GM06990 (cell line): Measurements from ENCODE around the gene MORC4.

Experiments
- DNase-seq: peaks from one replicate; pipeline ENCODE4 v3.0.0-alpha.2; 2011; ENCODE audit not compliant: insufficient read length; ENCODE audit errors: extremely low read depth
- H3K27me3 ChIP-seq: replicated peaks from 2 replicates; pipeline ENCODE4 v1.6.0; 2011; ENCODE audit warnings: low read length; ENCODE audit not compliant: control insufficient read depth, insufficient read depth
- H3K36me3 ChIP-seq: 2 replicates; pipeline ENCODE4 v1.5.1; 2011; ENCODE audit warnings: low read length; ENCODE audit not compliant: control insufficient read depth, insufficient read depth
- H3K4me3 ChIP-seq: replicated peaks from 2 replicates; pipeline ENCODE4 v1.5.1; 2011; ENCODE audit warnings: low read depth, mild to moderate bottlenecking, control low read depth, low read length
- TF ChIP-seq, protein P1 (sequence below): IDR thresholded peaks from 2 replicates; pipeline ENCODE4 v1.5.1; 2011; ENCODE audit warnings: low read length, control low read depth, mild to moderate bottlenecking, inconsistent platforms; ENCODE audit not compliant: insufficient read depth, poor library complexity, severe bottlenecking

Gene MORC4

DNA sequence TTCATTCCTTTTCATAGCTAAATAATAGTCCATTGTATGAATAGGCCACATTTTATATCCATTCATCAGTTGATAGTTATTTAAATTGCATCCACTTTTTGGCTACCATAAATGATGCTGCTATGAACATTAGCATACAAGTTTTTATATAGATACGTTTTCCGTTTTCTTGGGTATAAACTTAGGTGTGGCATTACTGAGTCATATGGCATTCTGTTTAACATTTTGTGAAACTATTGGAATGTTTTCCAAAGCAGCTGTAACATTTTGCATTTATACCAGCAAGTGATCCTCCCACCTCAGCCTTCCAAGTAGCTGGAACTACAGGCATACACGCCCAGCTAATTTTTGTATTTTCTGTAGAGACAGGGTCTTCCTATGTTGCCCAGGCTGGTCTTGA, 53.5 kb downstream of the MORC4 start:
- no peaks in the 10 kb centered on the region; the same call in 1 of the 2 replicates for H3K27me3 ChIP-seq
- DNase-seq: no peak
- H3K36me3 ChIP-seq: no peaks in the 10 kb centered on the region
- H3K4me3 ChIP-seq: no peak overlapping the region
- TF ChIP-seq, protein P1, sequence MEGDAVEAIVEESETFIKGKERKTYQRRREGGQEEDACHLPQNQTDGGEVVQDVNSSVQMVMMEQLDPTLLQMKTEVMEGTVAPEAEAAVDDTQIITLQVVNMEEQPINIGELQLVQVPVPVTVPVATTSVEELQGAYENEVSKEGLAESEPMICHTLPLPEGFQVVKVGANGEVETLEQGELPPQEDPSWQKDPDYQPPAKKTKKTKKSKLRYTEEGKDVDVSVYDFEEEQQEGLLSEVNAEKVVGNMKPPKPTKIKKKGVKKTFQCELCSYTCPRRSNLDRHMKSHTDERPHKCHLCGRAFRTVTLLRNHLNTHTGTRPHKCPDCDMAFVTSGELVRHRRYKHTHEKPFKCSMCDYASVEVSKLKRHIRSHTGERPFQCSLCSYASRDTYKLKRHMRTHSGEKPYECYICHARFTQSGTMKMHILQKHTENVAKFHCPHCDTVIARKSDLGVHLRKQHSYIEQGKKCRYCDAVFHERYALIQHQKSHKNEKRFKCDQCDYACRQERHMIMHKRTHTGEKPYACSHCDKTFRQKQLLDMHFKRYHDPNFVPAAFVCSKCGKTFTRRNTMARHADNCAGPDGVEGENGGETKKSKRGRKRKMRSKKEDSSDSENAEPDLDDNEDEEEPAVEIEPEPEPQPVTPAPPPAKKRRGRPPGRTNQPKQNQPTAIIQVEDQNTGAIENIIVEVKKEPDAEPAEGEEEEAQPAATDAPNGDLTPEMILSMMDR: no peak

DNA sequence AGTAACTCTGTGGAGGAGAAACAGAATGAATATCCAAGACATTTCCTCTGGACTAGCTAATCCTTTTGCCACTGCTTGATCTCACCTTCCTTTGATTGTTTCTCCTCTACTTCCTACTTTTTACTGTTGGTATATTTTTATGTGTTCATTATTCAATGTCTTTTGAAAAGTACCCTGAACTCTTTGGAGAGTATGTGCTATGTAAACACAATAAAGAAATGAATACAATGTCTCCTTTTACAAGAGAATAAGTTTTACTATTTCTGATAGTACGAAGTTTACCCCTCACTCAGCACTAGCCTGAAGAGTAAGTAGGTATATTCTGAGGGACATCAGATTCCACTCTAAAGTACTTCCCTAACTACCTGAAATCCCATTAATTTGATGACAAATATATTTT, 59.9 kb downstream of the MORC4 start:
- no peak for DNase-seq
- Histone ChIP-seq H3K27me3 (peaks cover 2% of the 10 kb centered on the region), H3K36me3 (no peaks in the 10 kb centered on the region), H3K4me3 (no peak overlapping the region)
- TF ChIP-seq, protein P1: no peak

- Histone ChIP-seq H3K4me3 (no peak overlapping the region), H3K27me3 (peaks cover 2% of the 10 kb centered on the region), H3K36me3 (no peaks in the 10 kb centered on the region)
- DNase-seq: no peak
- TF ChIP-seq, protein P1: no peak
Measured at GRCh38 chrX:106939566-106939965, 60.4 kb downstream of the MORC4 start.

GRCh38 chrX:106936246-106936645, 63.8 kb downstream of the MORC4 start:
- TF ChIP-seq, protein P1: no peak
- Histone ChIP-seq H3K36me3 (no peaks in the 10 kb centered on the region), H3K27me3 (peaks cover 3% of the 10 kb centered on the region), H3K4me3 (no peak overlapping the region)
- no peak for DNase-seq

DNA sequence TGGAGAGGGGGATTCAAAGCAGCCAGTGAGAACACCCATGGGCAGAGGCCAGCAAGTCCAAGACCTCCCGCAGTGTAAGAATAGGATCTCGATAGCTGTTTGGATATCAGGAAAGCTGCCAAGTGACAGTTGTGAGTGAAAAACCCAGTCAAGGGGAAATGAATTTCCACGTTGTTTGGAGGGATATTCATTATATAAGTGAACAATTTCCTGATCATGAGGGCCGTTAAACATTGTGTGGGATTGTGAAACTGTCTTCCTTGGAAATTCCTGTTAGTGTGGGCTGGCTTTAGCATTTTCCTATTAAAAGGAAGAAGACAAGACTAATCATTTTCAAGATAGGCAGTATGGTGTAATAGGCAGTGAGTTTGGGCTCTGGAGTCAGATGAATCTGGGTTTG, 64.8 kb downstream of the MORC4 start:
- peaks cover 3% of the 10 kb centered on the region for H3K27me3 ChIP-seq
- H3K36me3 ChIP-seq: no peaks in the 10 kb centered on the region
- H3K4me3 ChIP-seq: no peak overlapping the region
- no peak for DNase-seq
- TF ChIP-seq, protein P1: no peak

- H3K27me3 ChIP-seq: peaks cover 1% of the 10 kb centered on the region; the same call in 1 of the 2 replicates
- TF ChIP-seq, protein P1: no peak
- H3K36me3 ChIP-seq: no peaks in the 10 kb centered on the region
- H3K4me3 ChIP-seq: no peak overlapping the region
- no peak for DNase-seq
Measured at GRCh38 chrX:106933538-106933961, 66.5 kb downstream of the MORC4 start.
